ENCODE results near the gene MRPL18.

MRPL18 gene

DNA sequence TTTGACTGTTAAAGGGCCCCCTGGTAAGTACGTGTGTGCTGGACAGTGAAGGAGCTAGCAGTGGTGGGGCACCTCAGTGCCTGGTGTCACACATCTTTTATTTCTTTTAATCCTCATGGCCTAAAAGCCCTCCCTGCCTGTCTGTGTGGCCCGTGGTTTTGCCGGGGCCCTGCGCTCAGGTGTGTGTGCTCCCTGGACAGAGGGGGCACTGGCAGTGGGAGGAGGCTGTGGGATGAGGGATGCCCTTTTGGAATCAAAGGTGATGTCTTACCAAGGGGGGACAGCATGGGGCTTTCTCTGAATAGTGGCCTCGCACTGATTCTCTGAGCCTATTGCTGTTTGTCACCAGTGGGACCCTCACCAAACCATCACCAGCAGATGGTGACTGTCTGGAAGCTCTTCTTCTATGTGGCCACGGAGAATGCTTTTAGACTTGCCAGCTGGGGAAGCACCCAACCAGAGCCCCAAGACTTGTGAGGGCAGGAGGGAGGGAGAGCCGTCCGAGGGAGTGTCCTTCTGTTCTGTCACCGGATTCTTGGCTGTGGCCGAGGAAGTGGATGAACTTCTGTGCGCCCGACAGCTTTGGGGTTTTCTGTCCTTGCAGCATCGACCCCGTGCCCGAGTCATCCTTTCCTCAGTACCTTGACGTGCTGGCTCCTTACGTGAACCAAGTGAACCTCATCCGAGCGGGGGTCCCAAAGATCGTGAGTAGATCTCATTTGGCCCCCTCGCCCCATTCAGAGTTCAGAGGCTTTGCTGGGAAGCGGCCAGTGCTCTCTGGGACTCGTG is 27.9 kb downstream of the MRPL18 start:
- Histone ChIP-seq H3K9ac (ENCODE audit: low read depth, low read length) (no peak overlapping the region), H2AFZ (ENCODE audit: low read depth, low read length) (no peak overlapping the region), H3K27ac (ENCODE audit: low read length) (peak overlapping the region; percentile 90; the same call in 1 of the 2 replicates), H3K4me1 (ENCODE audit: insufficient read depth, low read length) (peaks cover 36% of the 10 kb centered on the region), H3K36me3 (ENCODE audit: insufficient read depth, low read length) (no peaks in the 10 kb centered on the region), H4K20me1 (ENCODE audit: insufficient read depth, low read length) (no peaks in the 10 kb centered on the region), H3K9me3 (ENCODE audit: insufficient read depth, low read length, severe bottlenecking) (no peaks in the 10 kb centered on the region), H3K4me2 (ENCODE audit: insufficient read depth, low read length) (no peak overlapping the region), H3K27me3 (ENCODE audit: insufficient read depth, low read length, poor library complexity) (no peaks in the 10 kb centered on the region), H3K79me2 (ENCODE audit: insufficient read depth, low read length) (no peaks in the 10 kb centered on the region), H3K4me3 (ENCODE audit: low read depth in 1 of 2, low read length in 2 of 2) (no peak overlapping the region)
- TF ChIP-seq EZH2 (IDR thresholded peaks at IDR 0.05; ENCODE audit: borderline replicate concordance, low read depth, low read length, severe bottlenecking), result no peak
- TF ChIP-seq, protein P1, sequence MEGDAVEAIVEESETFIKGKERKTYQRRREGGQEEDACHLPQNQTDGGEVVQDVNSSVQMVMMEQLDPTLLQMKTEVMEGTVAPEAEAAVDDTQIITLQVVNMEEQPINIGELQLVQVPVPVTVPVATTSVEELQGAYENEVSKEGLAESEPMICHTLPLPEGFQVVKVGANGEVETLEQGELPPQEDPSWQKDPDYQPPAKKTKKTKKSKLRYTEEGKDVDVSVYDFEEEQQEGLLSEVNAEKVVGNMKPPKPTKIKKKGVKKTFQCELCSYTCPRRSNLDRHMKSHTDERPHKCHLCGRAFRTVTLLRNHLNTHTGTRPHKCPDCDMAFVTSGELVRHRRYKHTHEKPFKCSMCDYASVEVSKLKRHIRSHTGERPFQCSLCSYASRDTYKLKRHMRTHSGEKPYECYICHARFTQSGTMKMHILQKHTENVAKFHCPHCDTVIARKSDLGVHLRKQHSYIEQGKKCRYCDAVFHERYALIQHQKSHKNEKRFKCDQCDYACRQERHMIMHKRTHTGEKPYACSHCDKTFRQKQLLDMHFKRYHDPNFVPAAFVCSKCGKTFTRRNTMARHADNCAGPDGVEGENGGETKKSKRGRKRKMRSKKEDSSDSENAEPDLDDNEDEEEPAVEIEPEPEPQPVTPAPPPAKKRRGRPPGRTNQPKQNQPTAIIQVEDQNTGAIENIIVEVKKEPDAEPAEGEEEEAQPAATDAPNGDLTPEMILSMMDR (IDR thresholded peaks at IDR 0.05; ENCODE audit: borderline replicate concordance, extremely low read depth, low read length, poor library complexity, severe bottlenecking), result no peak
- DNase-seq (no peak), ATAC-seq (ENCODE audit: insufficient read depth, low read depth) (no peak)

DNA sequence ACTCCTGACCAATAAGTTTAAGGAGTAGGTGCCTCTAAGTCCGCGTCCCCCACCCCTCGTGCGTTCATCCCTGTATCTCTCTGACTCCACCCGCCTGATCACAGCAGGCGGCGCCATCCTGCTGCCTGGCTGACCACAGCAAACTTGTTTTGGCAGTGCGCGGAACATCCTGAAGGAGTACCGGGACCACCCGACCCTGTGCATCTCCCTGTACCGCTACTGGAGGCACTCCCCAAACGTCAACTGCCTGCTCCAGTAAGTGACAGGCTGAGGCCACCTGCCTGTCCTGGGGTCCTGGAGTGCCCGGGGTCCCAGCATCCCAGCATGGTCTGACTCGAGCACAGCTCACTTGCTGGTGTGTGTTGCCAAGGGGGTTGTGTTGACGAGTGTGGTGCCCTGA is 28.8 kb downstream of the MRPL18 start:
- H4K20me1 ChIP-seq (ENCODE audit: insufficient read depth, low read length), result no peaks in the 10 kb centered on the region
- DNase-seq, result no peak
- no peaks in the 10 kb centered on the region for H3K79me2 ChIP-seq (ENCODE audit: insufficient read depth, low read length)
- peaks cover 36% of the 10 kb centered on the region for H3K4me1 ChIP-seq (ENCODE audit: insufficient read depth, low read length)
- H3K4me2 ChIP-seq (ENCODE audit: insufficient read depth, low read length), result peak overlapping the region; percentile 78
- H3K27me3 ChIP-seq (ENCODE audit: insufficient read depth, low read length, poor library complexity), result no peaks in the 10 kb centered on the region
- H3K36me3 ChIP-seq (ENCODE audit: insufficient read depth, low read length), result no peaks in the 10 kb centered on the region
- H3K9me3 ChIP-seq (ENCODE audit: insufficient read depth, low read length, severe bottlenecking), result no peaks in the 10 kb centered on the region
- H3K27ac ChIP-seq (ENCODE audit: low read length), result peak overlapping the region; percentile 90
- peak overlapping the region; percentile 61 for H3K9ac ChIP-seq (ENCODE audit: low read depth, low read length)
- no peak for TF ChIP-seq EZH2 (IDR thresholded peaks at IDR 0.05; ENCODE audit: borderline replicate concordance, low read depth, low read length, severe bottlenecking)
- TF ChIP-seq, protein P1 (IDR thresholded peaks at IDR 0.05; ENCODE audit: borderline replicate concordance, extremely low read depth, low read length, poor library complexity, severe bottlenecking), result no peak
- H3K4me3 ChIP-seq (ENCODE audit: low read depth in 1 of 2, low read length in 2 of 2), result peak overlapping the region in 1 of 2 experiments; percentile 55; a peak in 2 of 4 replicates
- peak overlapping the region; percentile 75; the same call in 1 of the 2 replicates for H2AFZ ChIP-seq (ENCODE audit: low read depth, low read length)
- ATAC-seq (ENCODE audit: insufficient read depth, low read depth), result no peak

DNA sequence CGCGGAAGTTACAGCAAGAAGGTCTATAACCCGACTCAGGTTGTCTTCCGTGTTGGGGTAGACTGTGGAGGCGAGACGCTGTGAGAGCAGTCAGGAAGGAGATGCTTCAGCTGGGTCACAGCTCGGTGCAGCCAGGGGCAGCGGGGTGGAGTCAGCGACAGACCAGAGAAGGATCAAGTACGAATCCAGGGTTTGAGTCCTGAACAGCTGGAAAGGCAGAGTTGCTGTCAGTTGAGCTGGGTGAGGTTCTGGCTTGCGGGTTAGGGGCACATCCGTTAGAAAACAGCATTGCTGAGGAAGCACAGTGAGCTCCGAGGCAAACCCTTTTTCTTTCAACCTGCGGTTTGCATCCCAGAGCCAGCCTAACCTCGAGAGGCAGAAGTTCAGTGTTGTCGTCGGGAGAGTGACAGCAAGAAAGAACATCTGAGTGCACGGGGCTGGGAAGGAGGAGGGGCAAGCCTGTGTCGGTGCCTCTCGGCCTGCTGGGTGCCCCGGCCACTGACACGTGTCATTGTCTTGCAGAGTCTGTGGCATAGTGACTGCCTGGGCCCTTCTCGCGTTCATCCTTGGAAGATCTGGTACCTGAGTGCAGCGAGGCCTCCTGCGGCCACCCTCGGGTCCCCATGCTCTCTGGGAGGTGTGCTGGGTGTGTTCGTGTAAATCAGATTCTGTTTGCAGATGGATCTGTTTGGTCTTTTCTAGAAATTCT is 29.8 kb downstream of the MRPL18 start:
- no peaks in the 10 kb centered on the region for H4K20me1 ChIP-seq (ENCODE audit: insufficient read depth, low read length)
- H3K27me3 ChIP-seq (ENCODE audit: insufficient read depth, low read length, poor library complexity), result no peaks in the 10 kb centered on the region
- no peak for TF ChIP-seq EZH2 (IDR thresholded peaks at IDR 0.05; ENCODE audit: borderline replicate concordance, low read depth, low read length, severe bottlenecking)
- TF ChIP-seq, protein P1 (IDR thresholded peaks at IDR 0.05; ENCODE audit: borderline replicate concordance, extremely low read depth, low read length, poor library complexity, severe bottlenecking), result peak; percentile 10
- H3K27ac ChIP-seq (ENCODE audit: low read length), result peak overlapping the region; percentile 90
- DNase-seq (peak; percentile 96), ATAC-seq (ENCODE audit: insufficient read depth, low read depth) (peak; percentile 93)
- H3K4me2 ChIP-seq (ENCODE audit: insufficient read depth, low read length), result peak overlapping the region; percentile 78
- no peaks in the 10 kb centered on the region for H3K9me3 ChIP-seq (ENCODE audit: insufficient read depth, low read length, severe bottlenecking)
- peak overlapping the region; percentile 75 for H2AFZ ChIP-seq (ENCODE audit: low read depth, low read length)
- H3K4me3 ChIP-seq (ENCODE audit: low read depth in 1 of 2, low read length in 2 of 2), result peak overlapping the region in 1 of 2 experiments; percentile 55; a peak in 3 of 4 replicates
- peak overlapping the region; percentile 61 for H3K9ac ChIP-seq (ENCODE audit: low read depth, low read length)
- no peaks in the 10 kb centered on the region for H3K36me3 ChIP-seq (ENCODE audit: insufficient read depth, low read length)
- H3K4me1 ChIP-seq (ENCODE audit: insufficient read depth, low read length), result peaks cover 36% of the 10 kb centered on the region
- H3K79me2 ChIP-seq (ENCODE audit: insufficient read depth, low read length), result no peaks in the 10 kb centered on the region

Data from DND-41 (cell line).